Subcutaneous adipose tissue (tissue), 4 donors: ENCODE measurements around the gene GNB1L. TPM values are rescaled to one million over a fixed set of nuclear protein-coding genes. Genes with fewer than 3 reads are reported as not detected.

Source experiments
- CTCF ChIP-seq: fragments of 450-650 bp; IDR thresholded peaks from one replicate; pipeline ENCODE4 v1.5.1; 2016; ENCODE audit warnings: low read depth, mild to moderate bottlenecking, control low read depth, antibody characterized with exemption, moderate library complexity
- total RNA-seq, 4 donors: library from RNA; depleted of rRNA; stranded (reverse); fragments of >200 nt; gene quantifications; one replicate each; pipeline ENCODE4 v1.1.0, GENCODE V29; 2016

GNB1L gene
- total RNA-seq, 4 donors from 2014 or later: 1.8 to 4.9 (median 3.9) TPM

GRCh38 chr22:19812910-19813309, 41.8 kb downstream of the GNB1L start:
- TF ChIP-seq CTCF: no peak

DNA sequence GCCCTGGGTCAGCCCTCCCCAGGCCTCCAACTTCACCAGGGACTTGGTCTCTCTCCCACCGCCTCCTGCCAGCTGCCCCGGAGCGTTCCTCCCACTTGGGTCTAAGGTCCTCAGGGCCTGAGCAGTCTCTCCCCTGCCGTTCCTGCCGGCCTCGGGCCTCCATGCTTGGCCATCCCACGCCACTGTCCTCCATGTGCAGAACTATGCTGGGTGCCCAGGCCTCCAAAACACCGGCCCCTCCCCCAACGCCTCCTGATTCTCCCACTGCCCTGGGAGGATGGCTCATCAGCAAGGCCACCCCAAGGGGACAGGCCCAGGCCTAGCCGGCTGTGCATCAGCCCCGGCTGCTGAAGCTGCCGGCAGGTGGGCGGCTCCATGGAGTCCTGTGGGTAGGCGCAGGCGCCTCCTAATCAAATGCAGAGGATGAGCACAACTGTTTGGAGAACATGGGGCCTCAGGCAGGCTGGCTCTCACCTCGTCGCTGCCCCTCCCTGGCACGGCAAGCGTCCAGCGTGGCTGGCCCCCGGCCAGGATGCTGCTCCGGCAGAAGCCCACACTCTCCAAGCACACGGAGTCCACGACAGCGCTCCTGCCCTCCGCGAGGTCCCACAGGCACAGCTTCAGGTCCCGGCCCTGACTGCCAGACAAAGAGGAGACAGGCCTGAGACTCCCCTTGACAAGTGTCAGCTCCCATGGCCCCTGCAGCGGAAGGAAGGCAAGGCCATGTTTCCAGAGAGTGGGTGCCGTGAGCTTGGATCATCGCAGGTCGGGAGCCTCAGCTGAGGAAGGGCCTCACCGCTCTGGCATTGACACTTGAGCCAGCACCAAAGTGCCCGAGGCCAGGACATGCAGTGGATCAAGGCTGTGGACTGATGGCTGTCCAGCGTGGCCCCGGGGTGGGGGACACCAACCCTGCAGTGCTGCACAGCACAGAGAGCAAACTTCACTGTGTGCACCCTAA, 42.6 kb downstream of the GNB1L start:
- no peak for TF ChIP-seq CTCF

- TF ChIP-seq CTCF: no peak
Measured at GRCh38 chr22:19811211-19811621, 43.5 kb downstream of the GNB1L start.

DNA sequence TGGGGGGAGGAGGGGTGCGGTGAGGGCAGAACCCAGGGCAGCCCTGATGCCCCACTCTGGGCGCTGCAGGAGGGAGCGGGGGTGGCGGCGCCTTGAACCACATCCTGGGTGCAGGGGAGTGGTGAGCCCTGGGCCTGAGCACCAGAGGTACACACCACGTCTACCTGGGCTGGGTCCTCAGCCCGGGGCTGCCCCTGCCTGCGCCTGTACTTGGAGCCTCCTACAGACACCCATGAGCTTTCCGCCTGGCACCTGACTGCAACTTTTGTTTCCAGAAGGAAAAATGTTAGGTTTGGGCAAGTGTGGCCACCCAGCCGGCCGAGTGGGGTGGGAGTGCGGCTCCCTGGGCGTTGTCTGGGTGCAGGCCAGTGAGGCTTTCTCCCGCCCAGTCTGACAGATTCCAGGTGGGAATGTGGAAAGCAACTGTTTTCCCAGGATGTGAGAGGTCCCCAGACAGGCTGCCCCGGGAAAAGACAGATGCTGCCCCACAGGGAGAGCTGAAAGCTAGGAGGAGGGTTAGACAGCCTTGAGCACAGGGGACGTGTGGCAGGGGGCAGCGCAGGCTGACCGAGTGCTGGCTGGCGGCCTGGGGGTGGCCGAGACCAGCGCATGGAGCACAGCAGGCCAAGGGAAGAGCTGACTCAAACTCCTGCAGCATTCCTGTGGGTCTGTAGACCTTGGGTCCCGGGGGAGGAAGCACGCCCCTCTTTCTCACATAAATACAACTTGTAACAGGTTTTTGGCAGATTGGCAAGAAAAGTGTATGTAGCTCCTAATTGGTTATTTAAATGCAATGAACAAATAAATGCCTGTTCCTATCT, 44.1 kb downstream of the GNB1L start:
- no peak for TF ChIP-seq CTCF

GRCh38 chr22:19809741-19810140, 44.9 kb downstream of the GNB1L start:
- TF ChIP-seq CTCF: no peak

GRCh38 chr22:19808873-19809478, 45.7 kb downstream of the GNB1L start:
- TF ChIP-seq CTCF: no peak
